Middle frontal gyrus (tissue), 1 donor: ENCODE data around the gene DPF3.

ENCODE experiments used
- DNase-seq: peaks from one replicate; pipeline ENCODE4 v3.0.0-alpha.2; 2015; ENCODE audit warnings: low spot score; ENCODE audit errors: extremely low spot score

Gene DPF3

GRCh38 chr14:72685456-72685855 is 208.4 kb downstream of the DPF3 start:
- DNase-seq, result no peak

GRCh38 chr14:72683787-72684186 is 210.1 kb downstream of the DPF3 start:
- DNase-seq, result no peak

DNA sequence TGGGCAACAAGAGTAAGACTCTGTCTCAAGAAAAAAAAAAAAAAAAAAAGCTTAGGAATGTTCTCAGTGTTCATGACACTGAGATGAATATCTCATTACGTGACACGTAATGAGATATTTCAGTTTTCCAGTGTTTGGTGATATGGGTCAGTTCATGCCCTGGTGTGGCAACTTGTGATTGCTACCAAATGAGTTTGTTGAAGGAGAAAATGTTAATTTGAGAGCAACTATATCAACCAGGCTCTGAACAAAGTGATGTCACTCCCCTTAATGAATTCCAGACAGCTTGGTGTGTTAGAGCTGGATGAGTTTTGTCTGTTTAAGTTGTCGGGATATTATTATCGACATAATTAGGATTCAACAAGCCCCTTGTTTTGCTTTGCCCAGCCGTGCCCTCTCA is 211.7 kb downstream of the DPF3 start:
- no peak for DNase-seq

DNA sequence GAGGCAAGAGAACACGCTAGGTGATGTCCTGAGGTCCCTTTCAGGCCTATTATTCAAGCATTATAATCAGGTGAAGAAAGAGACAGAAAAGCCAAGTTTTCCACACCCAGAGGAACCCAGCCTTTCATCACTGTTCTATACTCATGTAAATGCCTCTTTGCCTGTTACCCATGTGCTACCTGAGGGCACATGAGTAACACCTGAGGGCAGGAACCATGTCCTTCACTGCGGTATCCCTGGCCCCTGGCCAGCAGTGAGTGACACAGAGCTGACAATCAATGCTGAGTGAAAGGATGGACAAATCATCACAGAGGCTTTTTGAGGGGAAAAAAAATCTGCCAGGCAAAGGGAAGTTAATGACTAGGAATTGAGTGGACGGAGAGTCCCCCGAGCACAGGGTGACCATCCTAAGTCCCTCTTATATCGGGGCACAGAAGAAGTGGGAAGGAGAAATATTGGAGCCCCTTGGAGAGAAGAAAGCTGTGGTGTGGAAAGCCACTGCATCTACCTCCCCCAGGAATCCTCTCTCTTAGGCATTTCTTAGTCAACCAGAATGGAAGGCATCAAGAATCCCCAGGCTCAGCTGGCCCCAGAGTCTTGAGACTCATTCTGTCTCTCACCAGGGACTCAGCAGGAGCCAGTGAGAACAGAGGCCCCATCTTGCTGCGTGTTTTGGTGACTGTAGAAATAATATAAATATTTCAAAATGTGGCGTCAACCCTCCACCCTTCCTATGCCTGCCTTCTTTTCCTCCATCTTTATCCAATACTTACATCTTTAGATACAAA is 212.9 kb downstream of the DPF3 start:
- no peak for DNase-seq

- DNase-seq, result no peak
These were observed 214.3 kb downstream of the DPF3 start for GRCh38 chr14:72679536-72680151.

DNA sequence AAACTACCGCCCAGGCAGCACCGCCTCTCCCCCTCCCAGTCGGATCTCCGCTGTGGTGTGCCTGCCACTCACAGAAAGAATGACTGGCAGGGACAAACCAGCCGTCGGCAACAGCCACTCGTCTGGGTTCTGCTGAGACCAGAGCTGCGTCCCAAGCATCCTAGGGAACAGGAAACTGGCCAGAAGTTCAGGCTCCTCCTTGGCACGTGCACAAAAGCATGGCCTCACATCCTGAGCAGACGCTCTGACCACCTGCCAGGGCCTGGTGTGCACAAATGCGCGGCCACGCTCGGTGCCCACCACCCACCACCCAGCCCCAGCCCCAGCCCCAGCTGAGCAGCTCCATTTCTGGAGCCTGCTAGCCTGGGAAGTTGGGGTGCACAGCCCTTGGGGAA is 214.8 kb downstream of the DPF3 start:
- no peak for DNase-seq

DNA sequence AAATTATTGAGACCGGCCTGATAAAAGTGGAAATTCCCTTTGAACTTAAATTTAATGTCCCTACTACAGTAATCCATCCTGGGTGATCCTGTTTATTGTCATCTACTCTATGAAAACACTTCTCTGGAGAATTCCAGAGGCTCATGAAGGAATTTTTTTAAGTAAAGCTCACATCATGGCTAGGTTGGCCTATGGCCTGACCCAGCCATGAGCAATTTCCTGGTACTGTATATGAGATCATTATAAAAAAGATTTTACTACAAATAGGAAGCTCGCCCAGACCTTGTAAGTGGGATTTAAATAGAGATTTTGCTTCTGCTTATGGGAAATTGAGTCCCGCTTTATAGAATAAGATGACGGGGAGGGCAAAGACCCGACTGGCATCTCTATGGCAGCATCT is 215.5 kb downstream of the DPF3 start:
- no peak for DNase-seq

GRCh38 chr14:72677664-72678063 is 216.2 kb downstream of the DPF3 start:
- DNase-seq, result no peak

DNA sequence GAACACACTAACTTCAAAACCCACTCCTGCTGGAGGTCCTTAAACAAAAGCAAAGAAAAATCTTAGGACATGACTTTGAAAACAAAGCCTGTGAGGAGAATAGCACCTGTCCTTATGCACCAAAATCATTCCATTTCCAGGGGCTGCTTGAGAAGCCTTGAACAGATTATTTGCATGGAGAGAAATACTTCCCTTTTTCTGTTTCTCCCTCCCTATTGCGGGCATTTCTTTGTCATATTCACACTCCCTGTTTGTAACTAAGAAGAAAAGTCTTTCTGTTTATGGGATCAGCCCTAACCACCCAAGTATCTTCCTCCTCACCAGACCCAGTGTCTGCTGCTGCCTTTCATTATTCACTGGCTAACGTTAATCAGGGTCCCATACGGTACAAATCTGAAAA is 218.8 kb downstream of the DPF3 start:
- DNase-seq, result no peak

GRCh38 chr14:72673179-72673578 is 220.7 kb downstream of the DPF3 start:
- DNase-seq, result no peak

DNA sequence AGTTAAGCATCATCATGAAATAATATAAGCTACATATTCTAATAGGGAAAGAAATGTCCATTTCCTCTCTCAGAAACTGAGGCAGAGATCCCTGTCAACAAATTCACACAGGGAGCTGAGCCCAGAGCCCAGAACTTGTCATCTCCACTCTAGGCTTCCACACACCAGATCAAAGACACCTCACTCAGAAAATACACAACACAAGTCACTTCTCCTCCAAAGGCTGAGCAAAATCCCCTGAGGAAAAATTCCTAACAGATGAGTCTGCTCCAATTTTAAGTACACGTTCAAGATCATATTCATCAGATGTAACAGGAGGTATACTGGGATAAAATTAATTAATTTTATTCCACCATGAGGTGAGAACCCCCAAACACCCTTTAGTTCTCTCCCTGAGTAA is 227.3 kb downstream of the DPF3 start:
- no peak for DNase-seq

DNA sequence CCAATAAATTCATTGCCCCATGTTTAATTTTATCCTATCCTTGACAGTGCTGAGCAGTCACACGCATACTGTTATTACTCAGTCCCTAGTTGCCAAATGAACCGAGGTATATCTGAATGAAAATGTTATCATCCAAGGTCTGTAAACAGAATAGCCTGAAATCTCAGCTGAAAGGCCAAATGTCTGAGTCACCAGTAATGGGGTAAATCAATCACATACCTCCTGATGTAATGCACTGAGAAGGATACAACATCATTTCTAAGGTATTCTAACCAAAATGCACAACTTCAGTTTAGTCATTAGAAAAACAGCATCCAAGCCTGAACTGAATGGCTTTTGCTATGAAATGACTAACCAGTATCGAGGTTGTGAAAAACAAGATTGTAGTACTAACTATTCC is 228.6 kb downstream of the DPF3 start:
- no peak for DNase-seq

DNA sequence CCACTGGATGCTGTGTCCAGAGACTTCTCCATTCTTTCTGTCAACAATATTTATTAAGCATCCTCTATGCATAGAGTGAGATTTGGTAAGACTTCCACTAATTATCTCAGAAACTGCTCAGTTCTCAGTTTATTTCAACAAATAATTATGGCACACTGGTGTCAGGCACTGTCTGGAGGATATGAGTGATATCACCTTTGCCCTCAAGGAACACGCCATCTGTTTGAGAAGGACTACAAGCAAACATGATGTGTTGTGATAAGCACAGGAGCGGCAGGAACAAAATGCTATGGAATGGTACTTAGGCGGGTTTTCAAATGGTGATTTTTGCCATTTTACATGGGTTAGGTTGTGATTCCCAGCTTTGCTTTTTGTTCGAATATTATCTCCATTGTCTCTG is 229.2 kb downstream of the DPF3 start:
- no peak for DNase-seq

DNA sequence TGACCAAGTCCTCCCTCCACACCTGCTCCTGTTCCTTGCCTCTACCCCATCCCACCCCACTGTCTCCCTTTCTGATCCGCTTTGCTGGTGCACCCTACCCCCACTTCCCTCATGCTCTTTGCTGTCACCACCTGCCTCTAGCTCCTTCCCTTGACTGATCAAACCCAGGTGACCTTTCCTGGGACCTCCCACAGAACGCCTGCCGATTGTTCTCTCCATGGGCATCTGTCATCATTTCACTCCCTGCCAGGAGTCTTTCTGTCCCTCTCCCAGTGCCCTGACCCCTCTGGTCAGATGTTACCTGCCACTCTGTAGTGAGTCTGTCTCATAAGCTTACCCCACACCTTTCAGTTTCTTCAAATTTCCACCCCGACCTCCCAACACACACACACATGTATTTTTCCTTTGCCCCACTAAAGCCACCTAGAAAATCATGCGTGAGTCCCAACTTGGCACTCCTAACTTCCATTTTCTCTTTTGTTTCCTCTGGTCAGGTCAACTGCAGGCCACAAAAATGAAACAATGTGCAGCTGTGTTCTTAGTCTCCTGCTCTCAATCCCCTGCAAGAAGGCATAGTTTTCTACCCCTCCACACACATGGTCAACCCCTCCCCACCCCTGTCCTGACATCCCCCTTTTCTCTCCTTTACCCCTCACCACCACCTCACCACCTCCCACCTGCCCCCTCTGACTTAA is 229.8 kb downstream of the DPF3 start:
- DNase-seq, result no peak

- no peak for DNase-seq
These were observed 230.8 kb downstream of the DPF3 start for GRCh38 chr14:72663076-72663487.

DNA sequence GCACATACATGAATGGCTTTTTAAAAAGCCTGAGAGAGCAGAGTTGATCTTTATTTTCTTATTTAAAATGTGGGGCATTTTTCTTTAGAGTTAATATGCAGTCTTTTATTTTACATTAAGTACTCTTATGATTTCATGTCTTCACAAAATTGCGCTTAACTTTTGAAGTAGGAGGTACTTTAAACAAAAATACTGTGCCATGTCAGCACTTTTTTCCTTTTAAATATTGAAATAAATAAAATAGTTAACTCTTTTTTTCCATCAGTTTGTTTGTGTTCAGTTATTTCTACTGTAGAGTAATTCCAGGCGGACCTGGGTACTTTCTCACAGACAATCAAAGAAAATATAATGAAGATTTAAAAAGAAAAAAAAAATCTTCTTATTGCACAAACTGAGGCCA is 231.7 kb downstream of the DPF3 start:
- DNase-seq, result no peak

DNA sequence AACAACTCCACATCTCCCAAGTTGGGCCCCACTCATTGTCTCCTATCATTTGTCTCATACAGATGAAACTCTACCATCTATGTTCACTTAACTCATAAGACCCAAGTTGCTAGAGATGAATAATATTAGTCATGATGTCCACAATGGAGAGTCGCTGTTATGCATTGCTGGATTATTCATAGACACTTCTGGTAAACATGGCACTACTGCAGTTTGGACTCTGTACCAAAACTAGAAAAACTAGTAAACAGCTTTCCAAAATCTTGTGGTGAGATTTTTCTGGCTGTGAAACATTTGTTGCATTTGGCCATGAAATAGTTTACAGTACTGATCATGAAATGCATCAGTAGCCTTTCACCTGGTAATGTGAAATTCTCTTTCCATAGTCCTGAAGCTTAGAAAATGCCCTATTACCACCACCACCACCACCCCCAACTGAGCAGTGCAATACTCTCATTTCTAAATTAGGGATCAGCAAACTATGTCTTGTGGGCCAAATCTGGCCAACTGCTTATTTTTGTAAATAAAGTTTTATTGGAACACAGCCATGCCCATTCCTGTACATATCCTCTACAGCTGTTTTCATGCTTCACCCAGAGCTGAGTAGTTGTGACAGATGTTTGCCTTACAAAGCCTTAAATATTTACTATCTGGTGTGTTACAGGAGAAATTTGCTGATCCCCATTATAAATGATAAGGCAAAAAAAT is 236.5 kb downstream of the DPF3 start:
- DNase-seq, result no peak

GRCh38 chr14:72653026-72653425 is 240.9 kb downstream of the DPF3 start:
- no peak for DNase-seq

DNA sequence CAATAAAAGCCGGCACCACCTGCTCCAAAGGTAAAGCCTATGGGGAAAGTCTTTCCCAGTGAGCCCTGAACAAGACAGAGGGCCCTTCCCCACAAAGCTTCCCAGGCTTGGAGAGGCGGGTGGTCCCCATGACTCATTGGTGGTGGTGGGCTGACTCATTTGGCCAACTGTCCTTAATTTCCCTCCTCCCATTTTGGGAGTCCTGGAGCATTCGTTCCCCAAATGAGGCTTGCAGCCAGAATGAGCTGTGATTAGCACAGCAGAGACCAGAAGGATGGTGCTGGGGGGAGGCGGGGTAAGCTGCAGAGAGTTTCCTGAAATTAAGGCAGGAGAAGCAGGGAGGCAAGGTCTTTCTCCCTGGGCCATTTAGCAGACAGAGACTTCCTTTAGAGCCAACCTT is 241.7 kb downstream of the DPF3 start:
- no peak for DNase-seq

GRCh38 chr14:72651714-72652113 is 242.2 kb downstream of the DPF3 start:
- DNase-seq, result no peak

- DNase-seq, result no peak
These were observed 242.8 kb downstream of the DPF3 start for GRCh38 chr14:72651081-72651480.

GRCh38 chr14:72649603-72650227 is 244.2 kb downstream of the DPF3 start:
- DNase-seq, result no peak
